Kidney (tissue), 14 donors: ENCODE data around the gene CACNA2D1. TPM values are rescaled to one million over a fixed set of nuclear protein-coding genes. Genes with fewer than 3 reads are reported as not detected.

Experiments used
- DNase-seq, 5 donors: peaks; one replicate each; pipeline ENCODE4 v3.0.0-alpha.2; 2013 to 2020
- FAIRE-seq: peaks from 2 replicates; lab custom pipeline; 2012; peaks lifted over from hg19 to GRCh38; lab: Jason Lieb, UNC
- H3K27ac ChIP-seq, 2 donors: one replicate each; pipeline ENCODE4 v1.7.0; 2013; ENCODE audit warnings: low read depth in 2 of 2, low read length in 2 of 2, inconsistent platforms in 1 of 2
- H3K27me3 ChIP-seq: one replicate; pipeline ENCODE4 v1.7.1; 2013; ENCODE audit warnings: low read length, inconsistent platforms; ENCODE audit not compliant: control insufficient read depth, insufficient read depth
- H3K36me3 ChIP-seq, 3 donors: one replicate each; pipeline versions ENCODE4 v1.7.0 to v1.7.1; 2013; ENCODE audit warnings: low read length in 3 of 3, control low read depth in 1 of 3, inconsistent platforms in 1 of 3; ENCODE audit not compliant: insufficient read depth in 3 of 3, control insufficient read depth in 2 of 3
- H3K4me1 ChIP-seq, 3 donors: one replicate each; pipeline versions ENCODE4 v1.7.0 to v1.7.1; 2013; ENCODE audit warnings: low read length in 3 of 3, inconsistent platforms in 1 of 3, low read depth in 1 of 3; ENCODE audit not compliant: control insufficient read depth in 2 of 3, insufficient read depth in 2 of 3
- H3K4me3 ChIP-seq, 3 donors: one replicate each; pipeline versions ENCODE4 v1.7.0 to v1.8.1; 2013; ENCODE audit warnings: low read length in 3 of 3, control low read depth in 1 of 3, inconsistent platforms in 1 of 3
- H3K9ac ChIP-seq, 3 donors: one replicate each; pipeline versions ENCODE4 v1.7.0 to v1.7.1; 2013; ENCODE audit warnings: low read length in 3 of 3, control low read depth in 1 of 3, inconsistent platforms in 1 of 3
- H3K9me3 ChIP-seq, 3 donors: one replicate each; pipeline versions ENCODE4 v1.7.0 to v1.7.1; 2013; ENCODE audit warnings: low read length in 3 of 3, control low read depth in 1 of 3, inconsistent platforms in 1 of 3; ENCODE audit not compliant: control insufficient read depth in 2 of 3, insufficient read depth in 1 of 3
- intact Hi-C: fragments of 100-400 bp; cut with DNase I; formaldehyde crosslinking; loops from one replicate; pipeline ENCODE4 v1.11.1; 2022
- polyA plus RNA-seq: library from polyadenylated mRNA; stranded (reverse); fragments of 350-450 nt; fragmentation: Illumina TruSeq; extraction: RNeasy Lipid Tissue Mini Kit (QIAGEN cat#74804); gene quantifications from one replicate; pipeline ENCODE4 v1.2.3, GENCODE V29; 2014; ENCODE audit warnings: low read depth, low replicate concordance; ENCODE audit not compliant: insufficient read depth
- total RNA-seq: library from RNA; stranded (reverse); fragmentation: NEBNext Ultra II Directional; extraction: Animal tissue kit (Norgen Biotek cat#: 25700); gene quantifications from one replicate; pipeline ENCODE4 v1.2.1, GENCODE V29; 2021
- TF ChIP-seq, protein P1 (sequence below): IDR thresholded peaks from 3 replicates; pipeline ENCODE4 v1.5.1; 2012; ENCODE audit warnings: mild to moderate bottlenecking, moderate library complexity, borderline replicate concordance; ENCODE audit not compliant: insufficient read depth; ENCODE audit errors: extremely low read depth
- donor health status: control.
- donor health status: control.
- donor health status: control.
- donor health status: control.
- donor health status: control.
- donor health status: DM: yes; HTN: yes; CAD: no.
- donor health status: Normal renal cell carcinoma (clear cell type).

The CACNA2D1 gene
- total and polyA plus RNA-seq, 2 donors from 2014 or later: 3.5 to 18.3 TPM

DNA sequence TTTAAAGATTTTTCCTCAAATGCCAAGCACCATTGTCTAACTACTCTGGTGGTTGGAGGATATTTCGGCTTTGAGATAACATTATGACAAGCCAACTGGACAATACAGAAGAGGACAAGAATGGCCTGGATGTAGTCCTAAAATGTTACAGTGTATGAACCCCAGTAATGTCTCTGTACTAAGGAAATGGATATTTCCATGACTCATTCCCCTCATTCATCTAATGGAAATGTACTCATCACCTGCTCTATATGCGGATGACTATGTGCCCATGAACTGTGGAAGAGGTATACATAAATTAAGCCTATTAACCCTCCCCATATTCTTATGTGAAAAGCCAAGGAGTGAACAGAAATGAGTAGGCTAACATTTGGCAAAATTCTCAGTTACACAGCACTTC lies 207.9 kb downstream of the CACNA2D1 start:
- Histone ChIP-seq H3K9ac (no peak overlapping the region), H3K36me3 (no peaks in the 10 kb centered on the region), H3K27ac (no peak overlapping the region), H3K9me3 (no peaks in the 10 kb centered on the region), H3K27me3 (no peaks in the 10 kb centered on the region), H3K4me1 (no peaks in the 10 kb centered on the region), H3K4me3 (no peak overlapping the region)
- no peak for DNase-seq
- TF ChIP-seq, protein P1, sequence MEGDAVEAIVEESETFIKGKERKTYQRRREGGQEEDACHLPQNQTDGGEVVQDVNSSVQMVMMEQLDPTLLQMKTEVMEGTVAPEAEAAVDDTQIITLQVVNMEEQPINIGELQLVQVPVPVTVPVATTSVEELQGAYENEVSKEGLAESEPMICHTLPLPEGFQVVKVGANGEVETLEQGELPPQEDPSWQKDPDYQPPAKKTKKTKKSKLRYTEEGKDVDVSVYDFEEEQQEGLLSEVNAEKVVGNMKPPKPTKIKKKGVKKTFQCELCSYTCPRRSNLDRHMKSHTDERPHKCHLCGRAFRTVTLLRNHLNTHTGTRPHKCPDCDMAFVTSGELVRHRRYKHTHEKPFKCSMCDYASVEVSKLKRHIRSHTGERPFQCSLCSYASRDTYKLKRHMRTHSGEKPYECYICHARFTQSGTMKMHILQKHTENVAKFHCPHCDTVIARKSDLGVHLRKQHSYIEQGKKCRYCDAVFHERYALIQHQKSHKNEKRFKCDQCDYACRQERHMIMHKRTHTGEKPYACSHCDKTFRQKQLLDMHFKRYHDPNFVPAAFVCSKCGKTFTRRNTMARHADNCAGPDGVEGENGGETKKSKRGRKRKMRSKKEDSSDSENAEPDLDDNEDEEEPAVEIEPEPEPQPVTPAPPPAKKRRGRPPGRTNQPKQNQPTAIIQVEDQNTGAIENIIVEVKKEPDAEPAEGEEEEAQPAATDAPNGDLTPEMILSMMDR: no peak
- FAIRE-seq: no peak
- intact Hi-C loops: no loop called here

DNA sequence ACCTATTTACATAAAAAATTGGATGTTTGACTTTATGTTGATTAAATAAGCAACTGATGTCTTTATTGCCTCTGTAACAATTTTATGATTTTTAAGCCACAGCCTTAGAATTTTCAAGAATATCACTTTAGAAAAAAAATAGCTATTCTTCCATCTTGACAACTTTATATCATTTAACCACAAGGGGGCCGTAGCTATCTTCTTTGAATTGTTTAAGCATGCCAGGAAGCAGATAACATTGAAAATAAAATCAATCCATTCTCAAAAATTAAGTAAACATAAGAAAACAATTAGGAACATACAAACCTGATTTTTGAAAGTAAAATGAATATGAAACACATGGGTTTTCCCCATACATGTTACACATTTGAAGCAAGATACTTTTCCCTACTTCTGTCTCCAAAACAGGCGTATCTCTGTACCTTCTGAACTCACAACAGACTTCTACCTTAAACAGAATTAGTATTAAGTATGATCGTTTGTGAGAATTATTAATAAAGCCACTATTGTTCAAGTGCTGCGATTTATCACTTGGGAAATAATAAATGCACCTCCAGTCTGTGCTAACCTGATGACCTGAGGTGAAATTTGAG lies 209.0 kb downstream of the CACNA2D1 start:
- intact Hi-C loops: no loop called here
- FAIRE-seq: peak; percentile 93

DNA sequence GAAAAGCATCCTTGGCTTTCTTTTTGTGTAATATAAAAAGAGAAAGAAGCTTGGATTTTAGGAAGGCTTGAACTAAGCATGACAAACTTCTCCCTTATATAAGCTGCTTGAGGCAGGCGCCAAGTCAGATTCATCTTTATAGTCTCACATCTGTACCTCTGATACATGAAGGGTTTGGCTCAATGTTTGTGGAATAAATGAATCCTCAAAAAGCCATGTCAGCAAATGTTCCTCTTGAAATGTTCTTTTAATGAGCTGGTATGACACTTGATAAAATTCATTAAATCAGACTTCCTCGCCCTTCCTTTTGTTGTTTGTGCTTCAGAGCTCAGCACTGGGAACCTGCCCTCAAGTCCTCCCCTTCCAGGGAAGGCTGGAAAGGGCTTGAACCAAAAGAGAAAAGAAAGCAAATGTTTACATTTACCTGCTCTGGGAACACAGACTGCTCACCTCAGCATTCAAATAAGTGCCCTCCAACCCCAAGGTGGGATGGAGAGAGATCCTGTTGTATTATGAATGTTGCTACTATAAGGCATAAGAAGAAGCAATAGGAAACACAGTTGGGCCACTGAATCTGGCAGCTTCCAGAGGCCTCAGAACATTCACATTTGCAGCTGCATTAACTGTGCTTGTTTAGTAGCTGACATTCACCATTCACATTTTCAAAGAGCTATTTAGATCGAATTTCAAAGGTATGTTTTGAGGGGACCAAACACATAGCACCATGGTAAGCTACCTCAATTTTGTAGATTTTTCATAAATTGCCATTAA lies 212.6 kb downstream of the CACNA2D1 start:
- Histone ChIP-seq H3K36me3 (no peaks in the 10 kb centered on the region), H3K9me3 (peaks cover 0 to 4% (median 0%) of the 10 kb centered on the region in 3 donors), H3K9ac (no peak overlapping the region), H3K4me3 (no peak overlapping the region), H3K4me1 (no peaks in the 10 kb centered on the region), H3K27ac (no peak overlapping the region), H3K27me3 (no peaks in the 10 kb centered on the region)
- intact Hi-C loops: no loop called here
- FAIRE-seq (no peak), DNase-seq (no peak)
- TF ChIP-seq, protein P1: no peak

More for the DNA sequence above, 209.0 kb downstream of the CACNA2D1 start:
- Histone ChIP-seq H3K27me3 (no peaks in the 10 kb centered on the region), H3K9ac (no peak overlapping the region), H3K4me1 (no peaks in the 10 kb centered on the region), H3K27ac (no peak overlapping the region), H3K4me3 (no peak overlapping the region), H3K9me3 (no peaks in the 10 kb centered on the region), H3K36me3 (no peaks in the 10 kb centered on the region)
- TF ChIP-seq, protein P1: peak; percentile 40
- DNase-seq: peak in 2 of 5 donors; percentile 51 to 73
